HG03108 (cell line): ENCODE results near the gene APBA3.

ENCODE experiments used
- ATAC-seq: cut with Tn5 transposase; IDR thresholded peaks from one replicate; pipeline ENCODE4 v1.9.1; 2021; ENCODE audit warnings: moderate library complexity; ENCODE audit not compliant: unreplicated experiment

Gene APBA3, protein sequence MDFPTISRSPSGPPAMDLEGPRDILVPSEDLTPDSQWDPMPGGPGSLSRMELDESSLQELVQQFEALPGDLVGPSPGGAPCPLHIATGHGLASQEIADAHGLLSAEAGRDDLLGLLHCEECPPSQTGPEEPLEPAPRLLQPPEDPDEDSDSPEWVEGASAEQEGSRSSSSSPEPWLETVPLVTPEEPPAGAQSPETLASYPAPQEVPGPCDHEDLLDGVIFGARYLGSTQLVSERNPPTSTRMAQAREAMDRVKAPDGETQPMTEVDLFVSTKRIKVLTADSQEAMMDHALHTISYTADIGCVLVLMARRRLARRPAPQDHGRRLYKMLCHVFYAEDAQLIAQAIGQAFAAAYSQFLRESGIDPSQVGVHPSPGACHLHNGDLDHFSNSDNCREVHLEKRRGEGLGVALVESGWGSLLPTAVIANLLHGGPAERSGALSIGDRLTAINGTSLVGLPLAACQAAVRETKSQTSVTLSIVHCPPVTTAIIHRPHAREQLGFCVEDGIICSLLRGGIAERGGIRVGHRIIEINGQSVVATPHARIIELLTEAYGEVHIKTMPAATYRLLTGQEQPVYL

DNA sequence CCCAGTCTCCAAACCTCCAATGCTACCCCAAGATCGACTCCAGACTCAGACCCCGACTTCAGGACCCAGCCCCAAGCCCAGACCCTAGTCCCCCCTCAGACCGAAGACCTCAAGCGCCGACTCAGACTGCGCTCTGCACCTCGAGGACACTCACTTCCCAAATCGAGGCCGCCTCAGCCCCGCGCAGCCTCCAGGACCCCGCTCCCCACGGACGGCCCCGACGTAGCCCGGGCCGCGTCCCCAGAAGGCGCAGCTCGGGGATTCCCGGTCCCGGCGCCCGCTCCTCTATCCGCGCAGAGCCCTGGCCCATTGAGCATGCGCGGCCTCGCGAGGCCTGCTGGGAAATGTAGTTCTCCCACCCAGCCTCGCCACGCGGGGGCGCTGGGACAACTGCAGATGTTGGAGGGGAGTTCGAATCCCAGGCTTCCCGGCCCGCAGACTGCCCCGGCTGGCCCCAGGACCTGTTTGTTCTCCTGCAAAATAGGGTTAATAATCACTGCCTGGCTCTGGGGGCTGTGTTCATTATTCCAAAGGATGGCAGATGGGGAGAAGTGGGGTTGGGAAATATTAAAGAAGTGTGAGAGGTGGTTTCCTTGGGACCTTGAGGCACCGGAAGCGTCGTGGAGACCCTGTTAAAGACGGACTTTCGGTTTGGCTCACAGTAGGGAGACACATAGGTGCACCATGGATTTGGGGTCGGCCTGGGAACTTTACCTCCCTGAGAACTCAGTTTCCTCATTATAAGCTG lies at the start of gene APBA3:
TSS of gene APBA3 (minus strand) at position 311 of the 748 bp plus-strand sequence. CDS start 1,428 bp downstream, outside the sequence.
- peak; percentile 49 for ATAC-seq

DNA sequence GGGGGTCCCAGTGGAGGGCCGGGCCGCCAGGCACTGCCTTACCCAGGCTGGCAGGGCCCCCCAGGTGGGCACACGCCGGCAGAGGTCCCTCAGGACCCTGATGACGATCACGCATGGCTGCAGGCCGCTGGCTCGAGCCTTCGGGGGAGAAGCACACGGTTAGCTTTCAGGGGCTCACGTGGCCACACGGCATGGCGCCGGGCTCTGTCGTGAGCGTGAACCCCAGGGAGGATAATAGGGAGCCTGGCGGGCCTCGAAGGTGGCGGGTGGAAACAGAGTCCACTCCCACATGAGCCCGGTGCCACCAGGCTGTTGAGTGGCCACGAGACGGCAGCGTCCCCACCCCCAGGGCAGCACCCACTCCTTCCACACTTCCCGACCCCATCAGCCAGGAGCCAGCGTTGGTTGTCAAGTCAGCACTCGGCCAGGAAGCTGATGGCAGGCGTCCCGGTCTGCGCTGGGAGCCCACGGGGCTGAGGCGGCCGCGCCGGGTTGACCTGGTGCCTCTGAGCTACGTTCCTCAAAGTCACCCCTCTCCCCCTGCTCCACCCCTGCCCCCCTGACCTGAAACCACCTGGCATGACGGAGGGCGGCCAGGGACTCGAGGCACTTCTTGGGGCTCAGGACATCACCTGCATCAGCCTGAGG lies 49.3 kb upstream of the APBA3 start:
- ATAC-seq = peak; percentile 12

DNA sequence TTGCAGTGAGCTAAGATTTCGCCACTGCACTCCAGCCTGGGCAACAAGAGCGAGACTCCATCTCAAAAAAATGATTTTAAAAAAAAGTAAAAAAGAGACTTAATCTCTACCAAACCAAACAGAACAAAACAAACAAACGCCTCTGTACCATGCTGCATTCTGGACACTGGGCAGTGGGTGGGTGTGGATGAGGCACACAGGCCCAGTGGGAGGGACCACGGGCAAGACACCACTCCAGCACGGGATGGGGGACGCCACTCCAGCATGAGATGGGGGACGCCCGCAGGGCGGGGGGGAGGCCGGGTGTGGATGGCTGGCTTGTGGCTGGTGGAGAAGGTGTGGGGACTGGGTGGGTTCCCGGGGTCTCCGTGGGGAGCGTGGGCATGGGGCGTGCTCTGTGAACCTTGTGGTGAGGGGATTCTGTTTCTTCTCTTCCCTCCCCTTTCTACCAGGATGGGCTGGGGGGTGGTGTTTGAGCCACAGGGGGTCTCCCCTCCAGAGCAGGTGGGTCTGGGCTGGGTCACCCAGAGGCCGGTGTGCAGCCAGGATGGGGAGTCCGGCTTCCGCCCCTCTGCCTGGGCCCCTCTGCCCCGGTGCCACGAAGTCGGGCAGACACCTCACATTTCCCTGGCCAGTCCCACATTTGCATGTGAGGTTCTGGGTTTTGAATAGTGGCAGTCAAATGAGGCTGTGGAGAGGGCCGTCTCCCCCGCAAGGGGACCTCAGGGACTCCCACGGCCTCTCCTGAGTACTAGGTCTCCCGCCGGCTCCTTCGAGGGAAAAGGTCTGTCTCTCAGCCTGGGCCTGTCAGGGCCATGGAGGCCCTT lies 48.6 kb upstream of the APBA3 start:
- peak; percentile 47 for ATAC-seq

DNA sequence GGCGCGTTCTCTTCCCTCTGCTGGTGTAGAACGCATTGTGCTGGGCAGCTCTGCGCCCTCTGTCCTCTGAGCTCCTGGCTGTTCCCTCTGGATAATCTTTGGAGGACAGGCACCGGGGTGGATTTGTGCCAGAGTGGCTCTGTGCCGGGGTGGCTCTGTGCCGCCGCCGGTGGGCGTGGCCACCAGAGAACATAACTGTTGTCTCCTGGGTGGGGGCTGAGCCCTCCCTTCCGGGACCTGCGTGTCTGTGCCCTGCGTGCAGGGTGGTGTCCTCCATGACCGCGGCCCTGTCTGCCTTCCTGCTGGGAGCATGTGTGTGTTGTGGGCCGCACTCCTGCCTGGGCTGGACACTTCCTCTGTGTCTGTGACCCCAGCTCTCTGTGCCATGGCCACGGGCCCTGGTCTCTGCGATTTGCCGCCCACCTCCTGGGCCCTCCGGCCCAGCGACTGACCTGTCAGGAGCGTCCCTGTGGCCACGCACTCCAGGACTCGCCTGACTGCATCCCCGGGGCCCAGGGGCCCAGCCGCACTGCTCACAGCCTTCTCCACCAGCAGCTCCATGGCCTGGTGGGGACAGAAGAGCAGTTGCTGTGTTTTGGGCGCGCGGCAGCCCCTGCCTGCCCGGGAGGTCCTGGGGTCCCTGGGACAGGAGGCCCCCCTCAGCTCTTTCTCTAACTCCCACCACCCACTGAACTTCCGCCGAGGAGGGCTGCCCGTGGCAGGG lies 47.1 kb upstream of the APBA3 start:
- ATAC-seq = no peak

DNA sequence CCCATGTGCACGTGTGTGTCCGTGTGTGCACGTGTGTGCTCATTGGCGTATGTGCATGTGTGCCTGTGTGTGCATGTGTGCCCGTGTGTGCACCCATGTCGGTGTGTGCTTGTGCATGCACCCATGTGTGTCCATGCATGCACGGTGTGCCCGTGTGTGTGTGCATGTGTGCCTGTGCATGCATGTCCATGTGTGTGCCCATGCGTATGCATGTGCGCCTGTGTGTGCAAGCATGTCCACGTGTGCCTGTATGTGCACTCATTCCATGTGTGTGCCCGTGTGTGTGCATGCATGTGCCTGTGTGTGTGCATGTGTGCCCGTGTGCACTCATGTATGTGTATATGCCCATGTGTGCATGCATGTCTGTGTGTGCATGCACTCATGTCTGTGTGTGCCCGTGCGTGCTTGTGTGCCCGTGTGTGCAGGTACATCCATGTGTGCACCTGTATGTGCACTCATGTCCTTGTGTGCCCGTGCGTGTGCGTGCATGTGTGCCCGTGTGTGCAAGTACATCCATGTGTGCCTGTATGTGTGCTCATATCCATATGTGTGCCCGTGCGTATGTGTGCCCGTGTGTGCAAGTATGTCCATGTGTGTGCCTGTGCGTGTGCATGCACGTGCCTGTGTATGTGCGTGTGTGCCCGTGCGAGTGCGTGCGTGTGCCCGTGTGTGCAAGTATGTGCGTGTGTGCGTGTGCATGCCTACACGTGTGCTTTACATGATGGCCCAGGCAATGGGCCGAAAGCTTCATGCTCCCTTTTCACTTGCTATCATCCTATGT lies 46.3 kb upstream of the APBA3 start:
- no peak for ATAC-seq

DNA sequence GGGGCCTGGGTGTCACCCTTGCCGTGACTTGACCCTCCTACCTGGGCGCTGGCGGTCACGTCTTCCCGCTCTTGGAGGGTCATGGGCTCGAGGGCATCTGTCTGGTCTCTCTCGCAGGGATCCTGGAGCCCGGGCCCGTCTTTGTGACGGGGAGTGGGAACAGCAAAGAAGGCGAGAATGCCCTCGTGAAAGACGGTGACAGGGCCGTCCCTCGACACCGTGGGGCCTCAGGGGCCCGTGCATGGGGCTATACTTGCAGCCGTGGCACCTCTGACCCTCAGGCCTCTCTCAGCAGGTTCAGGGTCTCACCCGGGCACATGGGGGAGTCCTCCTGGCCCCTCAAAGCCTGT lies 45.6 kb upstream of the APBA3 start:
- ATAC-seq = no peak

DNA sequence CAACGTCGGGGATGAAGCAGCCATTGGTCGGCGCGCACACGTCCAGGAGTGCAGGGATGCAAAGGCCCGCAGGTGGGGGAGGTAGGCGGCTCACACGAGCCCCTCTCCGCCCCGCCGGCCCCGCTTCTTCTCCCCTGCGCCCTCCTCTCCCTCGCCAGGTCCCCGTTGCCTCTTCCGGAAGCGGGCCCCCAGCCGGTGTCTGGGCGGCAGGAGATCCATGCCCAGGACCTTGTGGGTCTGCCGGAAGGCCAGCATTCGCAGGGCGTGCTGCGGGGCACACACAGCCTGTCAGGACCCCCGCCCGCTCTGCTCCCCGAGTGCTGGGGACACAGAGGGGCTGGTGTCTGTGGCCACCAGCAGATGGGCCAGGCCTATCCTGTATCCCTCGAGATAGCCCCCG lies 44.4 kb upstream of the APBA3 start:
- no peak for ATAC-seq

DNA sequence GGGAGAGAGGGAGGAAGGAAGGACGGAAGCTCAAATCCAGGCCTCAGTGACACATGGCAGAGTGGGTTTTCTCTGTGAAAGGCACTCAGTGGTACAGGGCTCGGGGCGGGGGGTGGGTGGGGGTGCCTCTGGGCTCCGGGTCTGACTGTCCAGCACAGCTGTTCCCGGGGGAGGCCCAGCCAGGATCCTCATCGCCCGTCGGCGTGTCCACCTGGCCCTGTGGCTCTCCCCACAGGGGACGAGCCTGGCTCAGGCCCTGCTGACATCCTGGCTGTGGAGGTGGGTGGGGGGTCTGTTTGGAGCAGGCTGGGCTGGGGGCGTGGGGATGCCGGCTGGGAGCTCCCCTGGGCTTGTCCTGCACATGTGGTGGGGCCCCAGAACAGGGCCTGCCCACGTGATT lies 42.9 kb upstream of the APBA3 start:
- ATAC-seq = no peak

DNA sequence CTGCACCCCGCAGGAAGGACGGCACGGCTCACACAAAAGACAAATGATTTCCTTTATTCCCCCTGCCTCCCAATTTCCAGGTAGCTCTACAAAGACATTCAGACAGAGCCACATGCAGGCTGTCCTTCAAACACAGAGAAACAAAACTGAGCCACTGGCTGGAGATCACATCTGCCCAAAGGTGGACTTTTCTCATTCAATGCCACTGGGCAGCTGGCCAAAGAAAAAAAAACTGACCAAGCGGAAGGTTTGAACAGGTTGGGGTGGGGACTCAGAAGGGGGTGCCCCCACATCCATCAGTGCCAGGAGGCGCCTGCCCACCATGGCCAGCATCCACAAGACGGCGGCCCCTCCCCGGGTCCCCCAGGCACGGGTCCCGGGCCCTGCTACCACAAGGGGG lies 42.5 kb upstream of the APBA3 start:
- ATAC-seq = no peak

DNA sequence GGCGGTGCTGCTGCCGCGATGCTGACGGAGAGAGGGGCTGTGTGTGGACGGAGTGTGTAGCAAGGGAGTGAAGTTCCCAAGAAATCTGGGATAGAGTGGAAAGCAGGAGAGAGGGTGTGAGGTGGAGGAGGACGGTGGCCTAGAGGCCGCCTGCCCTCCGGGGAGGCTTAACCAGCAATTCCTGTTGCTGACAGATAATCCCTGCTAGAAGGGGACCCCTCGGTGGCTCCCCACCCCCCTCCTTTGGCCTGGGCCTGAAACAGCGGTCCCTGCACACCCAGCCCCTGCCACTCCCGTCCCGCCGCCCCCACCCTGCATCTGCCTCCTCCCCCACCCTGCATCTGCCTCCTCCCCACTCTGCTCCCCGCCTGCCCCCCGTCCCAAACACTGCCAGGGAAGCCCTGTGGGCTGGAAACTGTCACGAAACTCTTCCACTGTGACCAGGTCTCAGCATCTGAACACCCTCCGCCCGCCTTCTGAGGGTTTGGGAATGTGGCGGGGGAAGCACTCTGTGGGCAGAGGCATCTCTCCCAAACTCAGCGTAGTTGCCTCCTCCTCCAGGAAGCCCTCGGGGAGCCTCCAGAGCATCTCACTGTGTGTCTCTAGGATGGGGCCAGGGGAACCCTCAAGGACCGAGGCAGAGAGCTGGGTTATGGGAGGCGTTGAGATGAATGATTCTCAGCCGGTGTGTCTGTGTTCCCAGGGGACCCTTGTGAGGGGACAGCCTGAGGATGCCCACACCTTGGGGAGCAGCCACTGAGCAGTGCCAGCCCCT lies 41.8 kb upstream of the APBA3 start:
- no peak for ATAC-seq

DNA sequence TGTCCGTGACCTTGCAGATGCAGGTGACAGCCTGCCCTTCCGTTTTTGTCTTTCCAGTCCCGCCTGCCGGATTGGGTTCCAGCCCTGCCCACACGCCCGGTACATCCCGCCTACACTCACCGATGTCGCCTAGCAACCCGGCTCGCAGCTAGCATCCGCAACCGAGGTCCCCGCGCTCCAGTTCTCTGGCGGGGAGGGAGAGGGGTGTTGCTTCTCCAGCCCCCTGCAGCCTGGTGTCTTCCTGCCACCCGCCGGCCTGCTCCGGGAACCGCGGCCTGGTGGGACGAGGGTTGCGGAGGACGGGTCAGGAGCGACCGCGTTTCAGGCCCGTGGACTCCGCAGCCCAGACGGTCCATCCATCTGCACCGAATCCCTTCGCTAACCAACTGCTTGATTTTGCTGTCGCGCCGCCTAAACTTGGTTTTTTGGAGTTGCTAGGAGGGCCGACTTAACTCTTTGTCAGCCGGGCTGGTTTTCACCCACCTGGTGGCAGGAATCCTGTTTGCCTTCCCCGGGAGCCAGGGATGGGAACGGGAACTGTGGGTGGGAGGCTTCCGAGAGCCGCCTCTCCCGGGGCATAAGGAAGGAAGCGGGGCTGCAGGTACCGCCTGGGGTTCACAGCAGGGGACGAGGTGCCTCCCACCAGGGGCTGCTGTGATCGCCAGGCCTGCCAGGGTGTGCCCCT lies 40.1 kb upstream of the APBA3 start:
- no peak for ATAC-seq

DNA sequence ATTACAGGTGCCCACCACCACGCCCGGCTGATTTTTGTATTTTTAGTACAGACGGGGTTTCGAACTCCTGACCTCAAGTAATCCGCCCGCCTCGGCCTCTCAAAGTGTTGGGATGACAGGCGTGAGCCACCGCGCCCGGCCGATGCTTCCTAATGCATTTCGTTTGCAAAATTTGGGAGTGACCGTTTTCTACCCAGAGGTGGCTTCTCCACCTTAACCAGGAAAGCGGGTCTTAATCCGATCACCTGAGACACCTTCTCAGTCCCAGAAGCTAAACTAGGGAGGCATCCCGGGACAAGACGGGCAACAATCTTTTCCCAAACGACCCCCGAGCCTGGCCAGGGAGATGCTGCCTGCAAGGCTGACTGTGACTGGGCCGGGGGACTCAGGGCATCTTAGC lies 39.5 kb upstream of the APBA3 start:
- ATAC-seq = no peak

DNA sequence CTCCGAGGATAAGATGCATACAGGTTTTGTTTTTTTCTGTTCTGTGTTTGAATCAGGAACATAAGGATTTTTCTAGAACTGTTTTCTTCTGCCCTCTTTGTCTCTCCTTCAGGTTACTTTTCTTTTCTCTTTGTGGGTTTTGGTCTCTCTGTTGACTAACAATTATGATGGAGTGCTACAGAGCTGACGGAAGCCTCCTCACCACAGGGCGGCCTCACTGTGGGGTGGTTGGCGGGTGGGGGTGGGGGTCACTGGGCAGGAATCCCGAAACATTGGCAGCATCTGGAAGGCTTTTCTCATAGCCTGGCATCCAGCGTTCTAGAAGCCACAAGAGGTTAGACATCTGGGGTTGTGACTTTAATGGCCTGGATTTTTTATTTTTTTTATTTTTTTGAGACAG lies 36.6 kb upstream of the APBA3 start:
- ATAC-seq = no peak

DNA sequence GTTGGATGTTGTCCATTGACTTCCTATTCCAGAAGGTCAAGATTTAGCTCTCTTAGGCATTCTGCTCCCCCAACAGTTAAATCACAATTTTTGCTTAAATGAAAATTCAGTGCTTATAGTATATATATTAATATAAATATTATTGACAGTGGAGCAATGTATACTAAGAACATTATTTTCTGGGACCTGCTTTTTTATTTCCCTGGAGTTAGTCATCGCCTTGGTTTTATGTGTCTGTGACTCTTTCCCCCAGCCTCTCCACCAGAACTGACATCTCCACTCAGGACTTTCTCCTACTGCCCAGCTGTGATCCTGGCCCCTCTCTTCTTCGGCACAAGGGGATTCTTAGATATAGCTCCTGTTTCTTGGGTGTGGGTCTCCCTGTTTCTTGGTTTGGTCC lies 34.9 kb upstream of the APBA3 start:
- ATAC-seq = no peak

DNA sequence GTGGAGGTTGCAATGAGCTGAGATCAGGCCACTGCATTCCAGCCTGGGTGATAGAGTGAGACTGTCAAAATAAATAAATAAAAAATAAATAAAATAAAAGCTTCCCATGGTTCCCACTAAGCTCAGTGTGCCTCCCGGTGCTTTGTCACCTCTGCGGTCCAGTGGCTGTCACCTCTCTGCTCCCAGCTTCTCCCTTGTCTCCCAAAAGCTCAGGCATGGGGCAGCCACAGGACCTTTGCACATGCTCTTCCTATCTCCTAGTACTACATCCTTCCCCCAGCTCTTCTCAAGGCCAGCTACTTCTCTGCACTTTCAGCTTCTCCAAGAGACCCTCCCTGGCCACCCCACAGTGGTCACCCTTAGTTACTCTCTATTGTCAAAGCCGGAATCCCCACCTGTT lies 32.3 kb upstream of the APBA3 start:
- ATAC-seq = no peak

DNA sequence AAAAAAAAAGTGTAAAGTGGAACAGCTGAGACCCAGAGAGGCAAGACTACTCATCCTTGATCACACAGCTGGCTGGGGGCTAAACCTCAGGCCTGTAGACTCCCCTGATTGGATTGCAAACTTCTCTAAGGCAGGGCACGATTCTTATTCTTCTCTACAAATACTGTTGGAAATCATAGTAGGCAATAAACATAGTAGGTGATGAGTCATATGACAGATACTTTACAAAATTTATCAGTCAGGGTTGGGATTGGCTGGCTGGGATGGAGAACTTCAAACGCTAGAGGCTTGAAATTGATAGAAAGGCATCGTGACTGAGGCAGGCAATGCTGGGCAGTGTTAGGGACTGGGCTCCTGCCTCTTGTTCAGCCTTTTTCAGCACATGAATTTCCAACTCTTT lies 30.6 kb upstream of the APBA3 start:
- no peak for ATAC-seq

DNA sequence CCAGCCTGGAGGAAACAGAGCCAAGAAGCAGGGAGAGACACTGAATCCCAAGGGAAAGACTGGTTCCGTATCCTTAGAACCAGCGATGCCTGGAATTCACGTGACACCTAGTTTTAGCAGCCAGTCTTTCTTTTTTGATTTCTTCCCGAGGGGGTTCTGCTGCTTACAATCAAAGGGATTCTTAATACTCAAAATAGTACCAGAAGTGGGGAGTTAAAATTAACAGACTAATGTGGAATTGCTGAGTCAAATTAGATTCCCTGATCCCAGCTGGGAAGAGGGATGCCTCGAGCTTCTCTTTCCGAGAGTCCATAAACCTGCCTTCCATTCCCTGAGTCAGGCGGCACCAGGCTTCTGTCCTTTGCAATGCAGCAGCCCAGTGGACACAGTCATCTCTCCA lies 29.4 kb upstream of the APBA3 start:
- no peak for ATAC-seq

DNA sequence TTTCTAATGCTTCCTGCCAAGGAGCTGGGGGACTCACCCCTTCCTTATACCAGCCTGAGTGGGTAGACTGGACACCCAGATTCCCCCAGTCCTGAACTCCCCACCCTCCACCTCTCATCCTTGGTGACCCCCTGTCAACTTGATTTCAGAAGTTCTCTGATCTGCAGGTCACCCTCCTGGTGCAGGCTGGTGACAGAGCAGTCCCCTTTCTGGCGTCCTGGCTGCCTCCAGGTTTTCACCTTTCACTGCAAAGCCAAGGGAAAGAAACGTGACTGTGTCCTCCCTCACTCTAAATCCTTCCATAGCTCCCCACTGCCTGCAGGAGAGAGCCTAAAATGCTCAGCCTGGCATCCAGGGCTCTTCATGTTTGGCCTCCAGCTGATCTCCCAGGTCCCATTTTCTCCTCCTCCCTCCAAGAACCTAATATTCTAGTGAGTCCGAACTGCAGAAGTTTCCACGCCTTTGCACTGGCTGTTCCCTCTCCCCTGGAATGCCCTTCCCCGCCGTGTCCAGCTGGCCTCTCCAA lies 28.8 kb upstream of the APBA3 start:
- no peak for ATAC-seq
